T-helper 17 cell (primary cell): Measurements from ENCODE around the gene LRRC8D. TPM values are rescaled to one million over a fixed set of nuclear protein-coding genes. Genes with fewer than 3 reads are reported as not detected.
"Not testable (repeated sequence)": the region's sequence is repeated elsewhere in the genome, so short reads cannot be mapped to it uniquely, and the experiment has no call there.

Experiments
- ATAC-seq: fragments of 150-1000 bp; cut with Tn5 transposase; 2 replicates; pipeline ENCODE4 v1.10.0; 2021; ENCODE audit warnings: mild to moderate bottlenecking, moderate library complexity
- DNase-seq, 3 donors: peaks; one replicate each; pipeline versions ENCODE4 v3.0.0 to v3.0.0-alpha.2; 2020 to 2021
- H3K9me3 ChIP-seq: one replicate; pipeline ENCODE4 v1.7.0; 2013; ENCODE audit warnings: low read length, mild to moderate bottlenecking; ENCODE audit not compliant: control insufficient read depth, poor library complexity, severe bottlenecking
- H3K27ac Mint-ChIP-seq: one replicate; pipeline ENCODE4 v1.8.0; 2022; ENCODE audit warnings: mild to moderate bottlenecking, moderate library complexity, mixed read lengths
- H3K27me3 Mint-ChIP-seq: one replicate; pipeline ENCODE4 v1.8.0; 2022; ENCODE audit warnings: mixed read lengths
- H3K36me3 Mint-ChIP-seq: one replicate; pipeline ENCODE4 v1.8.0; 2022; ENCODE audit warnings: low read depth, mixed read lengths
- H3K4me1 Mint-ChIP-seq: one replicate; pipeline ENCODE4 v1.8.0; 2022; ENCODE audit warnings: mild to moderate bottlenecking, mixed read lengths
- H3K4me3 Mint-ChIP-seq: one replicate; pipeline ENCODE4 v1.8.0; 2022; ENCODE audit warnings: mild to moderate bottlenecking, moderate library complexity, mixed read lengths
- total RNA-seq, 4 donors: library from RNA in 2 of 4; stranded (reverse) in 2 of 4; gene quantifications; one replicate each; pipeline ENCODE4 v1.2.3 and lab custom pipeline; 2022 to 2026

The LRRC8D gene
- total RNA-seq, 2 donors from 2014 or later, result 28.3 to 33.5 TPM

DNA sequence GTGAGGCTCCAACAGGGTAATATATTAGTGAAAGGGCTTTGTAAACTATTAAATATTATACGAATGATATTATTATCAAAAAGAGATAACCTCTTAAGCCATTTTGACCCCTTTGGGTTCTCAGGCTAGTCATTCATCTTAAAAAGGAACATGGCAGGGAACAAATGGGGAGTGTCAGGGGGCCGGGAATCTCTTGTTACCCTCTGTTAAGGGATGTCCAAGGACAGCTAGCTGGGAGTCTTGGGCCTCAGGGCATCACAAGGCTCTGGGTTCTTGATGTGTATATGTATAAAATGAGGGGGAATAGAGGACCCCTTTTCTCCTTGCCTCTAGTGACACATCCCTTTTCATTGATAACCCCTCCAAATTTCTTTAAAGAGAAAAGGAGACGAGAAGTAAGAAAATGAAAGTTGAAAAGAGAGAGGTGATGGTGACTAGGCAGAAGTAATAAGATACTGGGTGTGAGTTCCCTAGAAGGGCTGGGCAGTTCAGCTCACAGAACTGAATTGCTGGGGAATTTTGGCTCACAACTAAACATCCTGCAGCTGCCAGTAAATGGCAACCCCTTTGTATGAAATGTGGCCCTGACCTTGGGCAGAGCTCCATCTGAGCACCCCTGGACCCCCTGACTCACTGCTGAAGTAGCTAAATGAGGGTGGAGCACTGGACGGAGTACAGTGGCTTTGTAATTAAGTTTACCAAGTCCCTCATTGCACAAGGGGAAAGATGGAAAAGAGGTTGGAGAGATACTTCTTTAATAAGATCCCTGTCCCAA, 154.1 kb downstream of the LRRC8D start:
- ATAC-seq (no peak), DNase-seq (no peak)
- Mint-ChIP-seq H3K27me3 (peaks cover 9% of the 10 kb centered on the region), H3K4me1 (no peaks in the 10 kb centered on the region), H3K36me3 (no peaks in the 10 kb centered on the region), H3K4me3 (no peak overlapping the region), H3K27ac (no peak overlapping the region)
- peaks cover 2% of the 10 kb centered on the region for H3K9me3 ChIP-seq

DNA sequence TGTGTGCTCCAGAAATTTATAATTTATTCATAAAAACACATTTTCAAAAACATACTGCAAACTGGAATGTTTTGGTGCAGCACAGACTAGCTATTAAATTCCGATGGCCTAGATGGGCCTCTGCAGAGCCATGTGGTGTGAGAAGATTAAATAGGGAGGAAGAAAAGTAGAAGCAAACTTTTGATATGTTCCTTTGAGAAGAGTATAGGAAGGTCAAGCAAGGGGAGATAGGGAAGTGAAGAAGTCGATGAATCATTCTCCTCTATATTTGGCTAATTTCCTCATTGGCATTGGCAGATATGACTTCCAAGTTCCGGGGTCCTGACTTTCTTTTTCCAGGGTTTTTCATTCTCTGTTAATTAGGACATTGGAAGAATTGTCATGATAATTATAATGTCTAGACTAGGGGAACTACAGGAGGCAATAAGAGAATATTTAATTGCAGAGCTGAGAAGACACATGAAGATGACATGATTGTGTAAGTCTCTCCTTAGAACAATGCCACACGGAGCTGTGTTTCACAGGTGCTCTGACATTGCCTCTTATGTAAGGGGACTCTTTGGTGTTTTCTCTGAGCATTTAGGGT, 154.8 kb downstream of the LRRC8D start:
- H3K4me1 Mint-ChIP-seq, result no peaks in the 10 kb centered on the region

DNA sequence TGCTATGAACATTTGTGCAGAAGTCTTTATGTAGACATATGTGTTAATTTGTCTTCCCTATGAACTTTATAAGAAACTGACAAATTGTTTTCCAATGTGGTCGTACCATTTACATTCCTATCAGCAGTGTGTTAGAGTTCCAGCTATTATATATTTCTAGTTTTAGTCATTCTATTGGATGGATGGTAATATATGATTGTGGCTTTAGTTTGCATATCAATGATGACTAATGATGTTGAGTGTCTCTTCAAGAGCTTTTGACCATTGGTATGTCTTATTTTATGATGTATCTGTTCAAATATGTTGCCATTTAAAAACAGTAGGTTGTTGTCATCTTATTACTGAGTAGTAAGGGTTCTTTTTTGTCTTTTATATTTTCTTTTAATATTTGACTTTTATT, 157.9 kb downstream of the LRRC8D start:
- DNase-seq (no peak), ATAC-seq (no peak)
- peaks cover 2% of the 10 kb centered on the region for H3K9me3 ChIP-seq
- no peaks in the 10 kb centered on the region for H3K36me3 Mint-ChIP-seq
- H3K27me3 Mint-ChIP-seq, result peaks cover 7% of the 10 kb centered on the region
- H3K4me1 Mint-ChIP-seq, result no peaks in the 10 kb centered on the region
- H3K4me3 Mint-ChIP-seq, result no peak overlapping the region
- H3K27ac Mint-ChIP-seq, result no peak overlapping the region

More for the DNA sequence above, 154.8 kb downstream of the LRRC8D start:
- no peak for ATAC-seq
- peaks cover 2% of the 10 kb centered on the region for H3K9me3 ChIP-seq
- H3K27me3 Mint-ChIP-seq, result peaks cover 9% of the 10 kb centered on the region
- no peak overlapping the region for H3K27ac Mint-ChIP-seq
- no peaks in the 10 kb centered on the region for H3K36me3 Mint-ChIP-seq
- no peak for DNase-seq
- no peak overlapping the region for H3K4me3 Mint-ChIP-seq

GRCh38 chr1:89980605-89981004, 159.8 kb downstream of the LRRC8D start:
- Mint-ChIP-seq H3K27me3 (peaks cover 6% of the 10 kb centered on the region), H3K27ac (no peak overlapping the region)

DNA sequence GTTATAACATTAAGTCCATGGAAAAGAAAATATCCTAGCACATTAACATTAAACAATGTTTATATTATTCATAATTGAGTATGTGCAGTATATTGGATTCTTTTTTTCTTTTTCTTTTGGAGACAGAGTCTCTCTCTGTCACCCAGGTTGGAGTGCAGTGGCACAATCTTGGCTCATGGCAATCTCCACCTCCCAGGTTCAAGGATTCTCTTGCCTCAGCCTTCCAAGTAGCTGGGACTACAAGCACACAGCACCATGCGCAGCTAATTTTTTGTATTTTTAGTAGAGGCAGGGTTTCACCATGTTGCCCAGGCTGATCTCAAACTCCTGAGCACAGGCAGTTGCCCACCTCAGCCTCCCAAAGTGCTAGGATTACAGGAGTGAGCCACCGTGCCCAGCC, 162.0 kb downstream of the LRRC8D start:
- not testable (repeated sequence) for H3K4me1 Mint-ChIP-seq, H3K27ac Mint-ChIP-seq, DNase-seq, H3K9me3 ChIP-seq, ATAC-seq, H3K36me3 Mint-ChIP-seq, H3K4me3 Mint-ChIP-seq
- peaks cover 10% of the 10 kb centered on the region for H3K27me3 Mint-ChIP-seq

More at GRCh38 chr1:89980605-89981004, 159.8 kb downstream of the LRRC8D start:
- no peaks in the 10 kb centered on the region for H3K36me3 Mint-ChIP-seq
- no peak overlapping the region for H3K4me3 Mint-ChIP-seq
- ATAC-seq (no peak), DNase-seq (no peak)
- peaks cover 2% of the 10 kb centered on the region for H3K4me1 Mint-ChIP-seq
- peaks cover 2% of the 10 kb centered on the region for H3K9me3 ChIP-seq

- H3K27ac Mint-ChIP-seq, result not testable (repeated sequence)
These were observed 163.8 kb downstream of the LRRC8D start for GRCh38 chr1:89984564-89985116.

GRCh38 chr1:89986020-89986419, 165.2 kb downstream of the LRRC8D start:
- H3K27ac Mint-ChIP-seq, result no peak overlapping the region
- no peak for DNase-seq
- H3K36me3 Mint-ChIP-seq, result no peaks in the 10 kb centered on the region
- no peak for ATAC-seq
- H3K4me1 Mint-ChIP-seq, result peaks cover 2% of the 10 kb centered on the region
- H3K9me3 ChIP-seq, result no peaks in the 10 kb centered on the region
- no peak overlapping the region for H3K4me3 Mint-ChIP-seq
- peaks cover 22% of the 10 kb centered on the region for H3K27me3 Mint-ChIP-seq

More at GRCh38 chr1:89984564-89985116, 163.8 kb downstream of the LRRC8D start:
- H3K27me3 Mint-ChIP-seq, result peaks cover 19% of the 10 kb centered on the region
- H3K4me3 Mint-ChIP-seq, ATAC-seq, H3K4me1 Mint-ChIP-seq, DNase-seq, H3K36me3 Mint-ChIP-seq, H3K9me3 ChIP-seq: not testable (repeated sequence)

Other genes with a start within 250 kb of the LRRC8D start
- 10 to 100 TPM; 46.0 to 52.4 TPM for gene LRRC8C, start 187.9 kb upstream of the LRRC8D start, total RNA-seq
- gene ZNF326, start 174.1 kb downstream of the LRRC8D start, total RNA-seq, result 10 to 100 TPM; 35.5 to 46.2 TPM